Panc1 (cell line): ENCODE results near the gene SPART. TPM values are rescaled to one million over a fixed set of nuclear protein-coding genes. Genes with fewer than 3 reads are reported as not detected.

ENCODE experiments used
- ATAC-seq: fragments of 200-7000 bp; cut with Tn5 transposase; 2 replicates; pipeline ENCODE4 v1.9.1; 2020; ENCODE audit warnings: mild to moderate bottlenecking, moderate library complexity
- BruUV-seq: library from RNA; stranded (reverse); fragments of 400-500 nt; replicated peaks from 2 replicates; lab custom pipeline; 2021; lab: Mats Ljungman, UMichigan
- CTCF ChIA-PET: fragments of 300-600 bp; sonication (Branson Sonifier 250); formaldehyde crosslinking; loops from one replicate; lab custom pipeline; 2022; ENCODE audit warnings: antibody characterized with exemption; lab: Charles Lee
- POLR2A ChIA-PET: fragments of 300-600 bp; sonication (Branson Sonifier 250); formaldehyde crosslinking; loops from one replicate; lab custom pipeline; 2022; ENCODE audit warnings: antibody characterized with exemption; lab: Charles Lee
- DNase-seq: peaks from one replicate; pipeline ENCODE4 v3.0.0-alpha.2; 2010; ENCODE audit warnings: low read depth, low spot score
- H3K27ac ChIP-seq: 2 replicates; pipeline ENCODE4 v1.5.1; 2011; ENCODE audit warnings: mild to moderate bottlenecking, low read length, inconsistent platforms
- H3K27me3 ChIP-seq: fragments of 200-500 bp; sonication (Bioruptor generic); 2 replicates; pipeline ENCODE4 v1.6.0; 2014; ENCODE audit warnings: low read length, inconsistent platforms; ENCODE audit not compliant: control insufficient read depth, insufficient read depth
- H3K36me3 ChIP-seq: fragments of 200-500 bp; sonication (Bioruptor generic); 2 replicates; pipeline ENCODE4 v1.5.1; 2014; ENCODE audit warnings: inconsistent platforms, mild to moderate bottlenecking, low read length, moderate library complexity; ENCODE audit not compliant: control insufficient read depth, insufficient read depth
- H3K4me1 ChIP-seq: 2 replicates; pipeline ENCODE4 v1.5.1; 2011; ENCODE audit warnings: inconsistent platforms, mild to moderate bottlenecking, low read length, moderate library complexity; ENCODE audit not compliant: control insufficient read depth, insufficient read depth
- H3K4me3 ChIP-seq, 2 experiments: 2 replicates each; pipeline ENCODE4 v1.5.1; 2011 to 2012; ENCODE audit warnings: low read depth in 2 of 2, low read length in 2 of 2, mild to moderate bottlenecking in 2 of 2, inconsistent platforms in 1 of 2, moderate library complexity in 1 of 2
- H3K9me3 ChIP-seq: fragments of 200-500 bp; sonication (Bioruptor generic); 2 replicates; pipeline ENCODE4 v1.5.1; 2014; ENCODE audit warnings: low read depth, mild to moderate bottlenecking, inconsistent platforms, low read length, moderate library complexity; ENCODE audit not compliant: control insufficient read depth, insufficient read depth
- CTCF ChIP-seq: fragments of 450-650 bp; IDR thresholded peaks from 2 replicates; pipeline ENCODE4 v1.5.1; 2017; ENCODE audit warnings: mild to moderate bottlenecking
- POLR2AphosphoS5 ChIP-seq: IDR thresholded peaks from 2 replicates; pipeline ENCODE4 v1.6.1; 2012; ENCODE audit warnings: mild to moderate bottlenecking, low read depth, low read length, moderate library complexity
- REST ChIP-seq, 2 experiments: IDR thresholded peaks; 2 replicates each; pipeline ENCODE4 v1.6.1; 2011 to 2012; ENCODE audit warnings: low read depth in 2 of 2, control low read depth in 1 of 2, low read length in 1 of 2, mild to moderate bottlenecking in 1 of 2, moderate library complexity in 1 of 2; ENCODE audit not compliant: insufficient read depth in 1 of 2
- SIN3A ChIP-seq: IDR thresholded peaks from 2 replicates; pipeline ENCODE4 v1.6.1; 2012; ENCODE audit warnings: low read depth, mild to moderate bottlenecking, low read length, moderate library complexity, borderline replicate concordance; ENCODE audit not compliant: insufficient read depth
- TCF7L2 ChIP-seq: IDR thresholded peaks from 2 replicates; pipeline ENCODE4 v1.6.1; 2011; ENCODE audit warnings: mild to moderate bottlenecking, low read depth, low read length, inconsistent platforms
- in situ Hi-C: cut with HindIII; loops from 2 replicates; pipeline ENCODE4 v1.10.0; 2016; ENCODE audit warnings: low sequenced_read_pairs, low pct_unique_long_range_greater_than_20kb
- intact Hi-C: fragments of 100-400 bp; cut with micrococcal nuclease; formaldehyde crosslinking; loops from one replicate; pipeline ENCODE4 v1.10.0; 2022; ENCODE audit not compliant: unreplicated experiment
- total RNA-seq: library from RNA; stranded (reverse); gene quantifications from one replicate; pipeline ENCODE4 v1.2.1, GENCODE V29; 2021; ENCODE audit not compliant: unreplicated experiment

SPART gene
- total RNA-seq, 1 experiment from 2014 or later = 38.9 TPM

DNA sequence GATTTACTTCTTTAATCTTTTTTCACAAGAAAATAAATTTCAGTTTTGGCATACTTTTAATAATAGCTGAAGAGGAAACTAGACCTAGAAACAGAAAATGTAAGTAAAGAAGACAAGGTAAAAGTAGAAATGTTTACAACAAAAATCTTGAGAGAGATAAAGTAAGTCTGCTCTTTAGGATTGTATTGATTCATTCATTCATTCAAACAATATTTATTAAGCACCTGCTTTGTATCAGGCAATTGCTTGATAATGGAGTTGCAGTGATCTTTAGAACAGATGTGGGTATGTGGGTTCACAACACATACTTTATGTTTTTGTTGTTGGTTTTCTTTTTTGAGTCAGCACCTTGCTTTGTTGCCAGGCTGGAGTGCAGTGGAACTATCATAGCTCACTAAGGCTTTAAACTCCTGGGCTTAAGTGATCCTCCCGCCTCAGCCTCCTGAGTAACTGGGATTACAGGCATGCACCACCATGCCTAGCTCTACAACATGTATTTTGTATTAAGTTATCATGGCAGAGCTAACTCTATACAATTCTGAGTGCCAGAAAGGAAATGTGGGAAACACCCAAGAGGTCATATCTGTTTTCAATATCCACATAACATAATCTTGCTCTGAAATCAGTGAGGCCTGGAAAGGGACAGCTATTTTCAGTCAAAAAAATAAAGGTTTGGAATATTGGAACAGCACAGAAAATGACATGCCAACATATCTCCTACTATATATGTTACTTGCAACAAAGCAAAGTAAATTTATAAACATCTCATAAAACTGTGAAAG is 8.8 kb upstream of the SPART start:
- no peaks in the 10 kb centered on the region; the same call in 1 of the 2 replicates for H3K36me3 ChIP-seq
- ATAC-seq (no peak), DNase-seq (no peak)
- ChIA-PET POLR2A (no interaction called here), CTCF (no interaction called here)
- TF ChIP-seq TCF7L2 (no peak), SIN3A (no peak), POLR2AphosphoS5 (no peak), REST (IDR thresholded peaks at IDR 0.05; ENCODE audit: insufficient read depth in 1 of 2, low read depth in 2 of 2, low read length in 1 of 2) (no peak)
- intact Hi-C loops (no loop called here), in situ Hi-C loops (no loop called here)
- no peaks in the 10 kb centered on the region for H3K4me1 ChIP-seq
- H3K27me3 ChIP-seq = no peaks in the 10 kb centered on the region
- H3K27ac ChIP-seq = no peak overlapping the region
- H3K4me3 ChIP-seq = no peak overlapping the region
- no peaks in the 10 kb centered on the region for H3K9me3 ChIP-seq
- BruUV-seq = no TSS peak

DNA sequence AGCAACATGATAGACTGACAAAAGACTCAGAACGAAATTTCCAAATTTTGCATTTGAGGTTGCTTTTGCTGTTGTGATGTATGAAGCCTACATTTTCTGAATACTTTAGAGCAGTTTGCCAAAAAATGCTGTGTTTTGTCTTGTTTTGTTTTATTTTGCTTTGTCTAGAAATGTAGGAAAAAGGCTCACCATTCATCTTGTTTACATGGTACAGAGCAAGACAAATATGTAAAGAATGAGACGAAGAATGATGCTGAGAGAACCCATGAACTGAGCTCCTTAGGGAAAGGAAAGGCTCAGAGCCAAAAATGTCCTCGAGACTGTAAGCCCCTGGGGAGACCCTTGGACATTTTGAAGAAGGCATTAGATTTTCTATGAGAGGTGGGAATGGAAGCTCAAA is 6.8 kb upstream of the SPART start:
- in situ Hi-C loops (no loop called here), intact Hi-C loops (no loop called here)
- TF ChIP-seq REST (IDR thresholded peaks at IDR 0.05; ENCODE audit: insufficient read depth in 1 of 2, low read depth in 2 of 2, low read length in 1 of 2) = no peak
- TF ChIP-seq CTCF = no peak
- no peak for TF ChIP-seq SIN3A
- TF ChIP-seq POLR2AphosphoS5 = no peak
- no peak for TF ChIP-seq TCF7L2
- no peak overlapping the region for H3K27ac ChIP-seq
- POLR2A ChIA-PET = no interaction called here
- ATAC-seq (no peak), DNase-seq (no peak)
- BruUV-seq = no TSS peak
- CTCF ChIA-PET = no interaction called here
- no peaks in the 10 kb centered on the region for H3K9me3 ChIP-seq
- H3K27me3 ChIP-seq = no peaks in the 10 kb centered on the region
- H3K36me3 ChIP-seq = no peaks in the 10 kb centered on the region; the same call in 1 of the 2 replicates
- H3K4me3 ChIP-seq = no peak overlapping the region
- H3K4me1 ChIP-seq = no peaks in the 10 kb centered on the region
